Lower leg skin (tissue), 3 donors: Measurements from ENCODE around the gene C20orf96.

Experiments
- CTCF ChIP-seq, 3 donors: fragments of 450-650 bp; IDR thresholded peaks; one replicate each; pipeline ENCODE4 v1.5.1; 2016; ENCODE audit warnings: antibody characterized with exemption in 3 of 3, mild to moderate bottlenecking in 3 of 3, moderate library complexity in 2 of 3
- POLR2A ChIP-seq, 2 donors: fragments of 450-650 bp; IDR thresholded peaks; one replicate each; pipeline ENCODE4 v1.6.1; 2016 to 2017; ENCODE audit warnings: antibody characterized with exemption in 2 of 2, mild to moderate bottlenecking in 1 of 2, moderate library complexity in 1 of 2

- TF ChIP-seq POLR2A (IDR thresholded peaks at IDR 0.05) (no peak), CTCF (IDR thresholded peaks at IDR 0.05) (no peak)
Observed at GRCh38 chr20:270517-270916, 20.0 kb downstream of the C20orf96 start.
